ENCODE measurements around the gene CD207.

DNA sequence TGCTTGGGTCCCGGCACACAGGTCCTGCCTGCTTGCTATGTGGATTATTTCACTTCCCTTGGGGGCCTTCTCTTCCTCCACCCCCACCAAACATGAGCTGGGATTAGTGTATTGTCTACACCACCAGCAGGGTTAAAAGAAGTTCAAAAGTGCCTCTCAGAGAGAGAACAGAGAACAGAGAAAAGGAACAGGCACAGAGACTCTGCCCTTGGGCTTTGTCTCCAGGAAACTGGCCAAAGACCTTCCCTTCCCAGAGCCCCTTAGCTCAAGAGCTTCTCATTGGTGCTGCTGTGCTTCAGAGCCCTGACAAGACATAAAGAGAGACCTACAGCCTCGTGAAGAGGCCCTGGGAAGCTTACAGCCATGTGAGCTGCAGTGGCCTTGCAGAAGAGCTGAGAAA lies 38.1 kb downstream of the CD207 start:
- TF ChIP-seq TAF1 (IDR thresholded peaks at IDR 0.05; ENCODE audit: borderline replicate concordance, insufficient read depth, low read length) (no peak), POLR2AphosphoS5 (IDR thresholded peaks at IDR 0.05; ENCODE audit: low read depth, low read length) (no peak)
- TF ChIP-seq, protein P1, sequence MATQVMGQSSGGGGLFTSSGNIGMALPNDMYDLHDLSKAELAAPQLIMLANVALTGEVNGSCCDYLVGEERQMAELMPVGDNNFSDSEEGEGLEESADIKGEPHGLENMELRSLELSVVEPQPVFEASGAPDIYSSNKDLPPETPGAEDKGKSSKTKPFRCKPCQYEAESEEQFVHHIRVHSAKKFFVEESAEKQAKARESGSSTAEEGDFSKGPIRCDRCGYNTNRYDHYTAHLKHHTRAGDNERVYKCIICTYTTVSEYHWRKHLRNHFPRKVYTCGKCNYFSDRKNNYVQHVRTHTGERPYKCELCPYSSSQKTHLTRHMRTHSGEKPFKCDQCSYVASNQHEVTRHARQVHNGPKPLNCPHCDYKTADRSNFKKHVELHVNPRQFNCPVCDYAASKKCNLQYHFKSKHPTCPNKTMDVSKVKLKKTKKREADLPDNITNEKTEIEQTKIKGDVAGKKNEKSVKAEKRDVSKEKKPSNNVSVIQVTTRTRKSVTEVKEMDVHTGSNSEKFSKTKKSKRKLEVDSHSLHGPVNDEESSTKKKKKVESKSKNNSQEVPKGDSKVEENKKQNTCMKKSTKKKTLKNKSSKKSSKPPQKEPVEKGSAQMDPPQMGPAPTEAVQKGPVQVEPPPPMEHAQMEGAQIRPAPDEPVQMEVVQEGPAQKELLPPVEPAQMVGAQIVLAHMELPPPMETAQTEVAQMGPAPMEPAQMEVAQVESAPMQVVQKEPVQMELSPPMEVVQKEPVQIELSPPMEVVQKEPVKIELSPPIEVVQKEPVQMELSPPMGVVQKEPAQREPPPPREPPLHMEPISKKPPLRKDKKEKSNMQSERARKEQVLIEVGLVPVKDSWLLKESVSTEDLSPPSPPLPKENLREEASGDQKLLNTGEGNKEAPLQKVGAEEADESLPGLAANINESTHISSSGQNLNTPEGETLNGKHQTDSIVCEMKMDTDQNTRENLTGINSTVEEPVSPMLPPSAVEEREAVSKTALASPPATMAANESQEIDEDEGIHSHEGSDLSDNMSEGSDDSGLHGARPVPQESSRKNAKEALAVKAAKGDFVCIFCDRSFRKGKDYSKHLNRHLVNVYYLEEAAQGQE (IDR thresholded peaks at IDR 0.05; ENCODE audit: insufficient read depth in 1 of 2, low read depth in 2 of 2, low read length in 2 of 2) = no peak
